ENCODE data around the gene RNH1.

GRCh38 chr11:457111-457760 is 49.8 kb downstream of the RNH1 start:
- TF ChIP-seq POLR2AphosphoS5 (IDR thresholded peaks at IDR 0.05; ENCODE audit: borderline replicate concordance, low read depth, low read length): no peak
- TF ChIP-seq EZH2 (IDR thresholded peaks at IDR 0.05): no peak
- no peak for TF ChIP-seq FOXP2 (optimal IDR thresholded peaks at IDR 0.05; ENCODE audit: control extremely low read depth, extremely low read length, insufficient read depth)

All from SK-N-MC (cell line).